OCI-LY7 (cell line): ENCODE data around the gene TGFBI.

ENCODE experiments used
- CTCF ChIP-seq: fragments of 200-600 bp; sonication (generic); conservative IDR thresholded peaks from 2 replicates; pipeline ENCODE4 v1.5.1; 2014; ENCODE audit warnings: mild to moderate bottlenecking, antibody characterized with exemption, low read length, moderate library complexity, mixed read lengths
- EZH2phosphoT487 ChIP-seq: fragments of 200-600 bp; sonication (generic); IDR thresholded peaks from 2 replicates; pipeline ENCODE4 v1.6.1; 2018; ENCODE audit warnings: low read depth, borderline replicate concordance, mild to moderate bottlenecking, mixed run types, antibody characterized with exemption, low read length, moderate library complexity, mixed read lengths

GRCh38 chr5:136020001-136020382 lies 8.8 kb upstream of the TGFBI start:
- TF ChIP-seq CTCF = no peak
- TF ChIP-seq EZH2phosphoT487 = no peak
